ENCODE measurements around the gene SAMSN1. TPM values are rescaled to one million over a fixed set of nuclear protein-coding genes. Genes with fewer than 3 reads are reported as not detected.

SAMSN1 gene
- total RNA-seq, 2 experiments from 2014 or later, result 58.9 to 126 TPM

DNA sequence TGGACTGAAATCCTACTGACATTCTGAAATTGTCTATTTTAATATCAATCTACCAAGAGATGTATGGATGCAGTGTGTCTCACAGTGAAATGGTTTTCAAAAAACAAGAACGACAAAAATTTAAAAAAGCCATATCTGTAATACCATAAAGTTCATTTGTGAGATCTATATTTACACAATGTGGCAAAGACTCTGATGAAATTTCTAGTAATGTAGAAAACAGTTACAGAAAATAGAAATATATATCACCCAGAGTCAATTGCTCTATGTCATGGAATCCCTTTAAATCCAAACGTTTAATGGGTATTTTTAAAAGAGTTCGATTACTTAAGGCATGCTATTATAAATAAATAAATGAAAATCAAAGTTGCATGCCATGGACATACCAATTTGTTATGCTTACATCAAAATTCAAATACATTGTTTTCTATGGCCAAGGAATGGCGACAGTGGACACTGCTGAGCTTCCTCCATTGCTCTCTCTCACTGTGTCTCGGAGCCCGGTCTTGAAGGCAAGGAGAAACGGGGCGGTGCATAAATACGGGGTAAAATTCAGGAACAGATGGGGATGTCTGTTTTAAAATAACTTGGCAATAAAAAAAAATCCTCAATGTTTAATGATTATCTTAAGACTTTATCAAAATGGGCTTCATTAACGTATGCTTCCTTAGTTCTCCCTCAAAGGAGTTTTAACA lies 37.0 kb upstream of the SAMSN1 start:
- Mint-ChIP-seq H3K27ac (no peak overlapping the region), H3K4me3 (no peak overlapping the region), H3K4me1 (peaks cover 11% of the 10 kb centered on the region), H3K36me3 (peaks cover 9% of the 10 kb centered on the region), H3K9me3 (ENCODE audit: low read depth) (peaks cover 2% of the 10 kb centered on the region), H3K27me3 (no peaks in the 10 kb centered on the region)
- CTCF ChIA-PET, result interaction anchor here (1.3 kb wide), 1 partner anchor 55 kb away, joined by 3 read pairs; no protein-coding TSS in a partner anchor
- DNase-seq (no peak), ATAC-seq (no peak)

DNA sequence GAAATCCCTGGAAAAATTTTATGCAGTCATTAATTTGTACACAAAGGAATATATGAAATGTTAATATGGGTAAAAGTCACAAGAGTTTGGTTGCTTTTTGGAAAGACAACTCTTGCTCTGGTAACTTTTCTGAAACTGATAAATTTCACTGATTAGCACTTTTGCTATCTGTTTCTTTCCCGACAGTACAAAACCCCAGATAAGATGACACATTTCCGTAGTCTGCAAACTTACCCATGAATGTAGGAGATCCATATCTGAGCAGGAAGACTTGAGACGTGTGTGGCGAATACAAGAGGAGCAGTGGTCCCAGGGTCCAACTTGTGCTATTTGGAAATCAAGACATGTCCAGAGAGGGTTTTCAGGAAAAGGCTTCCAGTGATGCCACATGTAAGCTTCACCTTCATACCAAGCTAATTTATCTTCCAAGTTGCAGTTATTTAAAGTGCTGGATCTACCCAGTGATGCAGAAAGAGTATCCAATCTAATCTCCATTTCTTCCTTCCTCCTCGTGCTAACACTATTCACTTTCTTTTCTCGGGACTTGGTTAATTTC lies 35.9 kb upstream of the SAMSN1 start:
- Mint-ChIP-seq H3K4me1 (peaks cover 11% of the 10 kb centered on the region), H3K9me3 (ENCODE audit: low read depth) (peaks cover 2% of the 10 kb centered on the region), H3K27me3 (no peaks in the 10 kb centered on the region), H3K36me3 (peaks cover 10% of the 10 kb centered on the region), H3K27ac (peak overlapping the region; percentile 52), H3K4me3 (peak overlapping the region; percentile 40)
- CTCF ChIA-PET, result interaction anchor here (1.3 to 2.0 kb wide), 4 partner anchors 10 to 156 kb away, joined by 3 to 6 read pairs (median 4); no protein-coding TSS in a partner anchor
- ATAC-seq (peak; percentile 93), DNase-seq (no peak)

DNA sequence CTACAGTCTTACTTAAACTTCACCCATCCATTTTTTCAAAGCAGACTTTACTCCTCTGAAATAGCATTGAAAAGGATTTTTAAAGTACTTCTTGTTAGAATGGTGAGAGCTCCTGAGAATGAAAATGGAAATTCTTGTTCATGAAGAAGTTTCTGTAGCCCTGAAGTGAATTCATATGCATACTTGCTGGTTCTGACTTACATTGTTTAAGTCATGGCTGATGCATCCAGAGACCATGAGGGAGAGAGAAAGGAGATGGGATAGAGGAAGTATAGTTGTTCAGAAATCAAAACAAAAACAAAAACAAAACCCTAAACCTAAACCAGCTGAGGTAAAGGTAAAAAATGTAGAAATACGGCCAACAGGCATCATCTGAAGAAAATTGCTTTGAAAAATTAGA lies 27.1 kb upstream of the SAMSN1 start:
- no peaks in the 10 kb centered on the region for H3K27me3 Mint-ChIP-seq
- peak overlapping the region; percentile 34 for H3K27ac Mint-ChIP-seq
- ATAC-seq (no peak), DNase-seq (no peak)
- no peak overlapping the region for H3K4me3 Mint-ChIP-seq
- peaks cover 4% of the 10 kb centered on the region for H3K9me3 Mint-ChIP-seq (ENCODE audit: low read depth)
- CTCF ChIA-PET, result no interaction called here
- peaks cover 25% of the 10 kb centered on the region for H3K4me1 Mint-ChIP-seq
- H3K36me3 Mint-ChIP-seq, result peaks cover 19% of the 10 kb centered on the region

DNA sequence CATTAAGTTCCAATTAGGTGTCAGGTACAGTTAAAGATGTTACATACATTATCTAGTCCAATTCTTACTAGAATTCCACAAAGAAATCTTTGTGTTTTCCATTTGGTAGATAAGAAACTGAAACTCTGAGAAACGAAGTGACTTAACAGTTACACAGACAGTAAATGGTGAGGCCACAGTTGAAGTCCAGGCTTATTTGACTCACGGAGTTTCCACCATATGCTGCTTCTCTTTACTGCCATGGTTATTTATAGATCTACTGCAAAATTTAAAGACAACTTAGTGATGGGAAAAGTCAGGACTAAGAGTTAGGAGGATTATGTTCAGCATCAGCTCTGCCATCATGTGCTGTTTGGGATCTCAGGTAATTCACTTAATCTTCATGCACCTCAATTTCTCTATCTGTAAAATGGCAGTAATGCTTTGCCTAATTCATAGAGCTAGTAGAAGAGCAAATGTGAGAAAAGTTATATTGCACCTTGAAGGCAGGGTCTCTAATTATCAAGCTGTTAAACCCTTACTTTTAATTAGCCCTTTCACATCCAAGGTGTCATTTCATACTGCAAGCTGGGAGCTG lies 26.2 kb upstream of the SAMSN1 start:
- DNase-seq, result no peak
- peaks cover 15% of the 10 kb centered on the region for H3K36me3 Mint-ChIP-seq
- CTCF ChIA-PET, result no interaction called here
- H3K4me3 Mint-ChIP-seq, result no peak overlapping the region
- peaks cover 2% of the 10 kb centered on the region for H3K9me3 Mint-ChIP-seq (ENCODE audit: low read depth)
- peaks cover 27% of the 10 kb centered on the region for H3K4me1 Mint-ChIP-seq
- ATAC-seq, result no peak
- no peak overlapping the region for H3K27ac Mint-ChIP-seq
- no peaks in the 10 kb centered on the region for H3K27me3 Mint-ChIP-seq

- H3K4me3 Mint-ChIP-seq, result no peak overlapping the region
- no peak overlapping the region for H3K27ac Mint-ChIP-seq
- peaks cover 10% of the 10 kb centered on the region for H3K36me3 Mint-ChIP-seq
- no peak for DNase-seq
- CTCF ChIA-PET, result interaction anchor here (1.4 kb wide), 1 partner anchor 12 kb away, joined by 4 read pairs; no protein-coding TSS in a partner anchor
- H3K27me3 Mint-ChIP-seq, result no peaks in the 10 kb centered on the region
- peaks cover 4% of the 10 kb centered on the region for H3K9me3 Mint-ChIP-seq (ENCODE audit: low read depth)
- ATAC-seq, result no peak
- peaks cover 27% of the 10 kb centered on the region for H3K4me1 Mint-ChIP-seq
These were observed 23.8 kb upstream of the SAMSN1 start for GRCh38 chr21:14569868-14570267.

GRCh38 chr21:14569026-14569621 lies 23.0 kb upstream of the SAMSN1 start:
- no peak overlapping the region for H3K27ac Mint-ChIP-seq
- ATAC-seq (no peak), DNase-seq (no peak)
- peaks cover 27% of the 10 kb centered on the region for H3K4me1 Mint-ChIP-seq
- peaks cover 4% of the 10 kb centered on the region for H3K9me3 Mint-ChIP-seq (ENCODE audit: low read depth)
- H3K4me3 Mint-ChIP-seq, result no peak overlapping the region
- H3K36me3 Mint-ChIP-seq, result peaks cover 15% of the 10 kb centered on the region
- no peaks in the 10 kb centered on the region for H3K27me3 Mint-ChIP-seq
- CTCF ChIA-PET, result interaction anchor here (1.1 kb wide), 1 partner anchor 19 kb away, joined by 4 read pairs; no protein-coding TSS in a partner anchor

DNA sequence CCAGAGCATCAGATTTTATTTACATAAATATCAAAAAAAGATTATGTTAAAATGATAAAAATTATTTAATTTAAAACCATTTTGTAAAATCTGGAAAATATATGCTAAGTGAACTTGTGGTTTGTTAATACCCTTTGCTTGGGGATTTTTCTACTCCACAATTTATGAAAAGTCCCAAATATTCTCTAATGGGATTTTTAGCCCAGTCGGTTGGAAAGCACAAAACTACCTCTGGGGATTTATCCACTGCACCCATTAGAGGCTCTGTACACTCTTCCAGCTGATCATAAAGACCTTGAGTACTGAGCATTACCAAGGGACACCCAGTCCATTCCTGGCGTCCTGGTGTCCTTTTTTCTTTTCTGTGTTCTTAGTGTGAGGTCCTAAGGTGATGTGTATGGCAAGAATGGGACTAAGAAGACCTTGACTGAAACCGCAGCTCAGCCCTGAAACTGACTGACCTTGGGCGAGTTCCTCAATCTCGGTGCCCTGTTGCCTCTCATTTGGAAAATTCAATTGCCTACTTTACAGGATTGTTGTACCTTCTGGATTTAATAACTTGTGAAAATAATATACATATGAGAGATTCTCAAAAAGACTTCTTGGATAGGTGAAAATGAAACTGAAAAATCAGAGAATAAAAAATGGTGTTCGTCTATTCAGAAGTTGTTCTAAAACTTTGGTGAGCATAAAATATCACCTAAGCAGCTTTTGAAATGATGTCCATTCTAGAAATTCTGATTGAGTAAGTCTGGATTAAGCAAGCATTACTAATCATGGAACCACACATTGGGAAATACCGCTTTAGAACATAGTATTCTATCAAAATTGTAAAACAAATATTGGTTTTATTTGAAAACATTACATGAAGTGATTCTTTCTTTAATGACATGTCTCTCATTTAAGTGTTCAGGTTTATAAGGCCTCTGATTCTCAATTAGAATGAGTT lies 21.5 kb upstream of the SAMSN1 start:
- CTCF ChIA-PET, result interaction anchor here (1.1 to 1.5 kb wide), 2 partner anchors 17 to 170 kb away, joined by 4 read pairs; no protein-coding TSS in a partner anchor
- no peak for ATAC-seq

GRCh38 chr21:14566894-14567293 lies 20.8 kb upstream of the SAMSN1 start:
- H3K9me3 Mint-ChIP-seq (ENCODE audit: low read depth), result peaks cover 6% of the 10 kb centered on the region
- ATAC-seq (no peak), DNase-seq (no peak)
- CTCF ChIA-PET, result interaction anchor here (1.5 kb wide), 1 partner anchor 171 kb away, joined by 4 read pairs; no protein-coding TSS in a partner anchor
- H3K4me3 Mint-ChIP-seq, result no peak overlapping the region
- peaks cover 22% of the 10 kb centered on the region for H3K36me3 Mint-ChIP-seq
- no peaks in the 10 kb centered on the region for H3K27me3 Mint-ChIP-seq
- peaks cover 15% of the 10 kb centered on the region for H3K4me1 Mint-ChIP-seq
- no peak overlapping the region for H3K27ac Mint-ChIP-seq

More for the DNA sequence above, 21.5 kb upstream of the SAMSN1 start:
- Mint-ChIP-seq H3K36me3 (peaks cover 21% of the 10 kb centered on the region), H3K4me1 (peaks cover 20% of the 10 kb centered on the region), H3K27ac (no peak overlapping the region), H3K4me3 (no peak overlapping the region), H3K9me3 (ENCODE audit: low read depth) (peaks cover 4% of the 10 kb centered on the region), H3K27me3 (no peaks in the 10 kb centered on the region)
- no peak for DNase-seq

DNA sequence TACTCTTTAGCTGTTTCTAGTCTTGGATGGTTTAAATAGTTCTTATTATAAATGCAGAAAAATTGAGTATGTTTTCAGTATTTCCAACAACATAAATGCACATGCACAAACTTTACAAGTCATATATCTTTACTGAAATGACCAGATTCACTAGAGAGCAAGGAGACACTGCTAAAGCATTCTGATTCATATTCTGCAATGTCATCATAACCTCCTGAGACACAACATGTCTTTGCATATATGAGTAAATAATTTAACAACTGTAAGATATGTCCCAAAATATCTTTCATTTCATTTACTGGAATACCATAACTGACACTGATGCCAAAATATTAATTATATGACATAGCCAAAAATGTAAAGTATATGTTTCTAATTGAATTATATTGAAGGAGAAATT lies 16.8 kb upstream of the SAMSN1 start:
- Mint-ChIP-seq H3K27ac (no peak overlapping the region), H3K27me3 (no peaks in the 10 kb centered on the region), H3K36me3 (peaks cover 43% of the 10 kb centered on the region), H3K9me3 (ENCODE audit: low read depth) (peaks cover 16% of the 10 kb centered on the region), H3K4me3 (no peak overlapping the region), H3K4me1 (peaks cover 16% of the 10 kb centered on the region)
- DNase-seq (no peak), ATAC-seq (no peak)
- CTCF ChIA-PET, result interaction anchor here (1.3 kb wide), 1 partner anchor 175 kb away, joined by 3 read pairs; no protein-coding TSS in a partner anchor

- Mint-ChIP-seq H3K4me3 (no peak overlapping the region), H3K27ac (peak overlapping the region; percentile 44), H3K9me3 (ENCODE audit: low read depth) (peaks cover 14% of the 10 kb centered on the region), H3K27me3 (no peaks in the 10 kb centered on the region), H3K4me1 (peaks cover 25% of the 10 kb centered on the region), H3K36me3 (peaks cover 41% of the 10 kb centered on the region)
- ATAC-seq (peak; percentile 36), DNase-seq (no peak)
- CTCF ChIA-PET, result no interaction called here
These were observed 14.4 kb upstream of the SAMSN1 start for GRCh38 chr21:14560555-14560954.

DNA sequence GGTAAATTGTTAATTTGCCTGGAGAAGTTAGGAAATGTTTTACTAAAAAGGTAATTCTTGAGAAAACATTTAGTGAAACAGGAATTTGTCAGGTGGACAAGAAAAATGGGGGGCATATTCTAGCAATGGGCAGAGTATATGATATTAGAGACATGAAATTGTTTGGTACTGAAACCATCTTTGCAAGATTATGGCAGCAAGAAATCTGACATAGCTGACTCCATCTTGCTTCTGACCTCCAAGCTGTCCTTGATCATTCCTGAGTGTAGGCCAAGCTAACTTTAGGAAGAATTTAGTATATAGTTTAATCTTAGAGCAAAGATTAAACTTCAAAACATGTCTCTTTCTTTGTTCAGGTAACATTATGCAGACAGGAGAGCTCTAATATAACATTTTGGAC lies 14.0 kb upstream of the SAMSN1 start:
- peaks cover 14% of the 10 kb centered on the region for H3K9me3 Mint-ChIP-seq (ENCODE audit: low read depth)
- CTCF ChIA-PET, result no interaction called here

GRCh38 chr21:14559102-14559501 lies 13.0 kb upstream of the SAMSN1 start:
- CTCF ChIA-PET, result no interaction called here
- ATAC-seq (no peak), DNase-seq (no peak)
- H3K27me3 Mint-ChIP-seq, result no peaks in the 10 kb centered on the region
- peaks cover 14% of the 10 kb centered on the region for H3K9me3 Mint-ChIP-seq (ENCODE audit: low read depth)
- no peak overlapping the region for H3K4me3 Mint-ChIP-seq
- peaks cover 36% of the 10 kb centered on the region for H3K36me3 Mint-ChIP-seq
- H3K4me1 Mint-ChIP-seq, result peaks cover 38% of the 10 kb centered on the region
- no peak overlapping the region for H3K27ac Mint-ChIP-seq

More for the DNA sequence above, 14.0 kb upstream of the SAMSN1 start:
- Mint-ChIP-seq H3K4me1 (peaks cover 29% of the 10 kb centered on the region), H3K36me3 (peaks cover 41% of the 10 kb centered on the region), H3K4me3 (no peak overlapping the region), H3K27me3 (no peaks in the 10 kb centered on the region), H3K27ac (peak overlapping the region; percentile 44)
- DNase-seq, result no peak
- no peak for ATAC-seq
